Pancreas (tissue), 10 donors: ENCODE data around the gene ARHGAP31. TPM values are rescaled to one million over a fixed set of nuclear protein-coding genes. Genes with fewer than 3 reads are reported as not detected.

Source experiments
- ATAC-seq, 4 donors: fragments of 200-7000 bp; cut with Tn5 transposase; one replicate each; pipeline versions ENCODE4 v1.8.0 to v1.9.1; 2020; ENCODE audit warnings: mild to moderate bottlenecking in 4 of 4, moderate library complexity in 4 of 4
- DNase-seq, 6 donors: peaks; one replicate each; pipeline ENCODE4 v3.0.0-alpha.2; 2020
- FAIRE-seq: peaks from 2 replicates; lab custom pipeline; 2012; peaks lifted over from hg19 to GRCh38; lab: Jason Lieb, UNC
- H3K27ac ChIP-seq, 4 donors: fragments of 200-600 bp; sonication (generic); 1 replicate in 3 of 4; 2 replicates in 1 of 4; pipeline versions ENCODE4 v1.5.0 to v1.8.0; 2020
- H3K27me3 ChIP-seq, 4 donors: fragments of 200-600 bp; one replicate each; pipeline ENCODE4 v1.8.0; 2021
- H3K36me3 ChIP-seq, 3 donors: fragments of 200-600 bp; sonication (generic) in 1 of 3; one replicate each; pipeline versions ENCODE4 v1.5.0 to v1.8.0; 2020 to 2021
- H3K4me1 ChIP-seq, 3 donors: fragments of 200-600 bp; one replicate each; pipeline ENCODE4 v1.8.0; 2021
- H3K4me3 ChIP-seq, 4 donors: fragments of 200-600 bp; sonication (generic) in 2 of 4; one replicate each; pipeline versions ENCODE4 v1.5.0 to v1.8.0; 2020 to 2021
- H3K9me3 ChIP-seq, 4 donors: fragments of 200-600 bp; one replicate each; pipeline ENCODE4 v1.8.0; 2021
- WGBS, 2 donors: extraction: QIAGEN DNeasy Blood & Tissue Kit; methylation state at CpG; one replicate each; pipeline ENCODE4 v1.1.7; 2013; 5-methylcytosine and 5-hydroxymethylcytosine counted together
- intact Hi-C, 3 donors: fragments of 100-400 bp; cut with DNase I; formaldehyde crosslinking; loops; one replicate each; pipeline versions ENCODE4 v1.11.1 to v1.14.2; 2022
- polyA plus RNA-seq, 2 donors: library from polyadenylated mRNA; stranded (reverse); fragments of 200-250 nt; gene quantifications; one replicate each; pipeline ENCODE4 v1.2.3, GENCODE V29; 2013
- total RNA-seq, 6 donors: library from RNA; stranded (reverse); fragmentation: NEBNext Ultra II Directional in 4 of 6; extraction: Animal tissue kit (Norgen Biotek cat#: 25700) in 4 of 6; gene quantifications; one replicate each; pipeline versions ENCODE4 v1.2.1 to v1.2.4, GENCODE V29; 2021 to 2023
- TF ChIP-seq, protein P1 (sequence below), 4 donors: fragments of 200-600 bp; sonication (generic) in 3 of 4; IDR thresholded peaks; one replicate each; pipeline versions ENCODE4 v1.5.0 to v1.8.0; 2021; ENCODE audit warnings: antibody characterized with exemption in 4 of 4
- donor health status: healthy with polysubstance abuse.
- donor health status: DM: no; HTN: no; CAD: no; lungs with moderate emphysema.
- donor health status: DM: no; HTN: no; CAD: no.
- donor health status: control.
- donor health status: control.
- donor health status: Bipolar disorder and iron deficiency.
- donor health status: DM: yes; HTN: yes; CAD: no.
- donor health status: DM: no; HTN: no; CAD: no.
- donor health status: DM: no; HTN: no; CAD: no.
- donor health status: DM: yes; HTN: yes; CAD: no.

ARHGAP31 gene
- total and polyA plus RNA-seq, 8 donors, result 1.5 to 8.3 (median 3.1) TPM

- peak in 2 of 4 donors; percentile 44 to 62 for ATAC-seq
- Histone ChIP-seq H3K9me3 (no peaks in the 10 kb centered on the region), H3K4me1 (peaks cover 0 to 42% (median 28%) of the 10 kb centered on the region in 3 donors), H3K36me3 (peaks cover 0 to 41% (median 34%) of the 10 kb centered on the region in 3 donors), H3K27ac (no peak overlapping the region), H3K27me3 (no peaks in the 10 kb centered on the region), H3K4me3 (no peak overlapping the region)
- TF ChIP-seq, protein P1, sequence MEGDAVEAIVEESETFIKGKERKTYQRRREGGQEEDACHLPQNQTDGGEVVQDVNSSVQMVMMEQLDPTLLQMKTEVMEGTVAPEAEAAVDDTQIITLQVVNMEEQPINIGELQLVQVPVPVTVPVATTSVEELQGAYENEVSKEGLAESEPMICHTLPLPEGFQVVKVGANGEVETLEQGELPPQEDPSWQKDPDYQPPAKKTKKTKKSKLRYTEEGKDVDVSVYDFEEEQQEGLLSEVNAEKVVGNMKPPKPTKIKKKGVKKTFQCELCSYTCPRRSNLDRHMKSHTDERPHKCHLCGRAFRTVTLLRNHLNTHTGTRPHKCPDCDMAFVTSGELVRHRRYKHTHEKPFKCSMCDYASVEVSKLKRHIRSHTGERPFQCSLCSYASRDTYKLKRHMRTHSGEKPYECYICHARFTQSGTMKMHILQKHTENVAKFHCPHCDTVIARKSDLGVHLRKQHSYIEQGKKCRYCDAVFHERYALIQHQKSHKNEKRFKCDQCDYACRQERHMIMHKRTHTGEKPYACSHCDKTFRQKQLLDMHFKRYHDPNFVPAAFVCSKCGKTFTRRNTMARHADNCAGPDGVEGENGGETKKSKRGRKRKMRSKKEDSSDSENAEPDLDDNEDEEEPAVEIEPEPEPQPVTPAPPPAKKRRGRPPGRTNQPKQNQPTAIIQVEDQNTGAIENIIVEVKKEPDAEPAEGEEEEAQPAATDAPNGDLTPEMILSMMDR (IDR thresholded peaks at IDR 0.05), result no peak
- WGBS, 2 donors, result 86 to 92% methylated on average over 4 of the region's 4 CpGs
- FAIRE-seq, result no peak
- no peak for DNase-seq
- intact Hi-C loops, result no loop called here
Measured at GRCh38 chr3:119457246-119457645, 163.1 kb downstream of the ARHGAP31 start.

DNA sequence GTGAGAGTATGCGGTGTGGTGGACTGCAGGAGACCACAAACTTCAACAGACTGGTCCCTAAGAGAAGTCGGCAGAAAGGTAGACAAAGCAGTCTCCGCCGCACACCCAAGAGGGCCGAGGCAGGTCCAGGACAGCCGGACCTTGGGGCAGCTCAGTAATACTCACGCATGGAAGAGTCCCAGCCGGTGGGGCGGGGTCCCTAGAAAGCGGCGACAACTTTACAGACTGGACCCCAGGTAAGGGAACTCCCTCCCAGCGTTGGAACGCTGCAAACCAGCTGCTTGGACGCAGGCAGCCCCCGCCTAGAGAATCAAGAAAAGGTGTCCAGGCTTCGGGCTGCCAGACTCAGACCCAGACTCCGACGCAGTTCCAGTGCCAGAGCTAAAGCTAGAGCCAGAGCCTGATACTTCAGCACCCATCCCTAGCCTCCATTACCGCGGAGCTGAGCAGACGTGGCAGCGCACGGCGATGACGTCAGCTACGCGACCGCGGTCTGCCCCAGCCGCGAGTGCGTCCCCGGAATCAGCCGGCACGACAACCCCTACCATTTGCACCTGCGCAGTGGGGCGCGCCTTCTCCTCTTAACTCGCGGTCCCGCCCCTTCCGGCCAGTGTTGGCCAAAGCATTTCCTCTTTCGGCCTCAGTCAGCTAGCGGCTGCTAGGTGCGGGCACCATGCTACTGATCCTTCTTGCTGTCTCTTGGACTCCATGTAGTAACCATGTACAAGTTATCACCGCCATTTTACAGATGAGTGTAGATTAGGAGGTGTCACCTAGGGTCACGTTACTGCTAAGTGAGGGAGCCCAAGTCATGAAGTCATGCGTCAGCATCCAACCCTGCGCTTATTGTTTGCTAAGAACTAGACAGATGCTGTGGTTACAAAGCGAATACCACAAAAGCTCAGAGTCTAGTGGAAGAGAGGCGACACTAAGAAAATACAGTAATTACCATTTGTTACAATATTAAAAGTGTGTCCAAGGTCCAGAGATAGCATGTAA, 169.3 kb downstream of the ARHGAP31 start, which contains the start of gene TMEM39A:
Gene TMEM39A, minus strand, starts transcription at position 445 of the 999 bp plus-strand sequence. CDS start 1,541 bp downstream, outside the sequence.
- Histone ChIP-seq H3K27ac (peak within 1 kb of the TSS; percentile 78 to 93 (median 86)), H3K4me3 (peak within 1 kb of the TSS; percentile 64 to 97 (median 77)), H3K4me1 (peaks cover 10 to 33% (median 27%) of the 10 kb centered on the region in 3 donors), H3K27me3 (no peaks in the 10 kb centered on the region), H3K9me3 (no peaks in the 10 kb centered on the region), H3K36me3 (peaks cover 0 to 9% (median 8%) of the 10 kb centered on the region in 3 donors)
- TF ChIP-seq, protein P1 (IDR thresholded peaks at IDR 0.05), result peak in 1 of 4 donors; percentile 13
- DNase-seq, result peak; percentile 99 to 100 (median 100)
- peak; percentile 94 to 99 (median 96) for ATAC-seq
- intact Hi-C loops, result no loop called here
- WGBS, 2 donors, result 3 to 4% methylated on average over 49 to 51 of the region's 51 CpGs
- FAIRE-seq, result peak; percentile 94

DNA sequence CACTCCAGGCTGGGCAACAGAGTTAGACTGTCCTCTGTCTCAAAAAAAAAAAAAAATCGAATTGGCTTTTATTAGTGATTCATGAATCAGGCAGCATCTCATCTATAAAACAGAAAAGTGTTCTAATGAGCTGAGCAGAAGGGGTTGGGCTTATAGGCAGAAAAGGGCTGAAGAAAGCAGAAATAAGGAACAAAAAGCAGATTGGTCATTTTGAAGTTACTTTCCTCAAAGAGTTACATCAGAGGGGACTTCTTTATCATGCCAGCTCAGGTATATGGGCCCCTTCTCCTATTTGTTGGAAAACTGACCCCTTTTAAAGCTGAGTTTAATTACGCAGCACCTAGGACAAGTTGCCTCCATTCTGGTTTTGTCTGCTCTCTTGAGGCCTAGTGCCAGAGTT, 173.9 kb downstream of the ARHGAP31 start:
- peaks cover 0 to 4% (median 0%) of the 10 kb centered on the region in 3 donors for H3K36me3 ChIP-seq
- H3K4me3 ChIP-seq, result peak overlapping the region in 1 of 4 donors; percentile 100
- no peak for FAIRE-seq
- peak overlapping the region in 3 of 4 donors; percentile 53 to 81 (median 76) for H3K27ac ChIP-seq
- peaks cover 9 to 16% (median 10%) of the 10 kb centered on the region in 3 donors for H3K4me1 ChIP-seq
- no peak for ATAC-seq
- no peak for DNase-seq
- H3K9me3 ChIP-seq, result no peaks in the 10 kb centered on the region
- intact Hi-C loops, result no loop called here
- 72 to 74% methylated on average over 2 of the region's 2 CpGs for WGBS, 2 donors
- TF ChIP-seq, protein P1 (IDR thresholded peaks at IDR 0.05), result no peak
- H3K27me3 ChIP-seq, result no peaks in the 10 kb centered on the region

GRCh38 chr3:119469418-119470189, 175.4 kb downstream of the ARHGAP31 start:
- H3K9me3 ChIP-seq, result no peaks in the 10 kb centered on the region
- H3K36me3 ChIP-seq, result peaks cover 0 to 4% (median 0%) of the 10 kb centered on the region in 3 donors
- no peaks in the 10 kb centered on the region for H3K27me3 ChIP-seq
- ATAC-seq (peak; percentile 13 to 40 (median 36)), FAIRE-seq (no peak), DNase-seq (no peak)
- intact Hi-C loops, result no loop called here
- peak overlapping the region; percentile 48 to 100 (median 100) for H3K4me3 ChIP-seq
- peaks cover 4 to 10% (median 9%) of the 10 kb centered on the region in 3 donors for H3K4me1 ChIP-seq
- TF ChIP-seq, protein P1 (IDR thresholded peaks at IDR 0.05), result no peak
- H3K27ac ChIP-seq, result peak overlapping the region; percentile 35 to 81 (median 72)
- 7 to 10% methylated on average over 16 of the region's 16 CpGs for WGBS, 2 donors

Other genes with a start within 250 kb of the ARHGAP31 start
- gene TEX55, start 148.2 kb upstream of the ARHGAP31 start, total RNA-seq, result not detected
- not detected for gene TEX55, start 148.2 kb upstream of the ARHGAP31 start, polyA plus RNA-seq
- 1 to 10 TPM; 1.7 to 6.6 (median 3.9) TPM for gene UPK1B, start 120.8 kb upstream of the ARHGAP31 start, total RNA-seq
- gene UPK1B, start 120.8 kb upstream of the ARHGAP31 start, polyA plus RNA-seq, result 1 to 10 TPM in 1 of 2 donors, under 1 TPM in 1; 0.91 to 3.7 TPM
- gene B4GALT4, start 53.5 kb upstream of the ARHGAP31 start, total RNA-seq, result 10 to 100 TPM in 5 of 6 donors, 1 to 10 TPM in 1; 9.1 to 20.1 (median 13.8) TPM
- gene B4GALT4, start 53.5 kb upstream of the ARHGAP31 start, polyA plus RNA-seq, result 10 to 100 TPM; 17.7 to 22.9 TPM
- 10 to 100 TPM; 19.4 to 41.4 (median 34.8) TPM for gene TMEM39A, start 169.2 kb downstream of the ARHGAP31 start, total RNA-seq
- gene TMEM39A, start 169.2 kb downstream of the ARHGAP31 start, polyA plus RNA-seq, result 10 to 100 TPM; 12.2 to 15.2 TPM
- gene POGLUT1, start 174.6 kb downstream of the ARHGAP31 start, total RNA-seq, result 10 to 100 TPM in 3 of 6 donors, 1 to 10 TPM in 3; 6.6 to 13.8 (median 10.1) TPM
- gene POGLUT1, start 174.6 kb downstream of the ARHGAP31 start, polyA plus RNA-seq, result 1 to 10 TPM; 5.8 to 7.3 TPM
- gene TIMMDC1, start 204.2 kb downstream of the ARHGAP31 start, total RNA-seq, result 10 to 100 TPM; 28.8 to 50.7 (median 38.3) TPM
- 10 to 100 TPM; 28.9 to 48.5 TPM for gene TIMMDC1, start 204.2 kb downstream of the ARHGAP31 start, polyA plus RNA-seq